Spleen (tissue), 7 donors: ENCODE measurements around the gene HNRNPA1.

Experiments used
- CTCF ChIP-seq, 11 experiments: fragments of 200-600 bp in 7 of 11; fragments of 450-650 bp in 4 of 11; sonication (generic) in 4 of 11; IDR thresholded peaks in 8 of 11; conservative IDR thresholded peaks in 3 of 11; 1 replicate in 7 of 11; 2 replicates in 4 of 11; pipeline versions ENCODE4 v1.4.0 to v1.8.0; 2016 to 2021; ENCODE audit warnings: antibody characterized with exemption in 11 of 11, inconsistent platforms in 4 of 11, mild to moderate bottlenecking in 1 of 11
- POLR2A ChIP-seq, 3 donors: fragments of 450-650 bp; IDR thresholded peaks; one replicate each; pipeline ENCODE4 v1.5.1; 2017; ENCODE audit warnings: antibody characterized with exemption in 3 of 3, mild to moderate bottlenecking in 1 of 3
- POLR2AphosphoS5 ChIP-seq, 3 donors: sonication (generic); formaldehyde crosslinking; IDR thresholded peaks; one replicate each; pipeline ENCODE4 v1.5.1; 2017; ENCODE audit warnings: antibody characterized with exemption in 3 of 3
- donor health status: DM: no; HTN: no; CAD: no; lungs with moderate emphysema.
- donor health status: DM: no; HTN: no; CAD: no.
- donor health status: DM: no; HTN: no; CAD: no.

- no peak for TF ChIP-seq CTCF (IDR thresholded peaks at IDR 0.05 in 8 of 11, conservative IDR thresholded peaks at IDR 0.05 in 3 of 11)
- TF ChIP-seq POLR2AphosphoS5 (IDR thresholded peaks at IDR 0.05) = no peak
- no peak for TF ChIP-seq POLR2A (IDR thresholded peaks at IDR 0.05)
These were observed 47.7 kb upstream of the HNRNPA1 start for GRCh38 chr12:54232790-54233189.
